D721Med (cell line): ENCODE results near the gene DTD2.
"Not testable (repeated sequence)": the region's sequence is repeated elsewhere in the genome, so short reads cannot be mapped to it uniquely, and the experiment has no call there.

Source experiments
- DNase-seq: peaks from one replicate; pipeline ENCODE4 v3.0.0; 2011; ENCODE audit warnings: low spot score; ENCODE audit not compliant: insufficient read length
- FAIRE-seq: peaks from 2 replicates; lab custom pipeline; 2011; peaks lifted over from hg19 to GRCh38; lab: Jason Lieb, UNC
- TF ChIP-seq, protein P1 (sequence below): IDR thresholded peaks from 2 replicates; pipeline ENCODE4 v1.5.1; 2012; ENCODE audit warnings: mild to moderate bottlenecking, control low read depth; ENCODE audit not compliant: insufficient read depth; ENCODE audit errors: missing control alignments

DTD2 gene

DNA sequence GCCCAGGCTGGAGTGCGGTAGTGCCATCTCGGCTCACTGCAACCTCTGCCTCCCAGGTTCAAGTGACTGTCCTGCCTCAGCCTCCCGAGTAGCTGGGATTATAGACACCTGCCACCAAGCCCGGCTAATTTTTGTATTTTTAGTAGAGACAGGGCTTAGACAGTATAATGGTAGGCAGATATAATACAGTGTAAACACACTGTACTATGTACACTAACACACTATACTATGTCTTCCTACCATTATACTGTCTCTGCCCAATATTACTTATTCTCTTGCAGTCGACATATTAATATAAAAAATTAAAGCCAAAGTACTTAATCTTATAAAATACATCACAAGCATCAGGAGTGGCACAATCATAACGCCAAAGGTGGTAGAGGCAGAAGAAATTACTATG, 15.0 kb downstream of the DTD2 start:
- DNase-seq (no peak), FAIRE-seq (no peak)
- TF ChIP-seq, protein P1, sequence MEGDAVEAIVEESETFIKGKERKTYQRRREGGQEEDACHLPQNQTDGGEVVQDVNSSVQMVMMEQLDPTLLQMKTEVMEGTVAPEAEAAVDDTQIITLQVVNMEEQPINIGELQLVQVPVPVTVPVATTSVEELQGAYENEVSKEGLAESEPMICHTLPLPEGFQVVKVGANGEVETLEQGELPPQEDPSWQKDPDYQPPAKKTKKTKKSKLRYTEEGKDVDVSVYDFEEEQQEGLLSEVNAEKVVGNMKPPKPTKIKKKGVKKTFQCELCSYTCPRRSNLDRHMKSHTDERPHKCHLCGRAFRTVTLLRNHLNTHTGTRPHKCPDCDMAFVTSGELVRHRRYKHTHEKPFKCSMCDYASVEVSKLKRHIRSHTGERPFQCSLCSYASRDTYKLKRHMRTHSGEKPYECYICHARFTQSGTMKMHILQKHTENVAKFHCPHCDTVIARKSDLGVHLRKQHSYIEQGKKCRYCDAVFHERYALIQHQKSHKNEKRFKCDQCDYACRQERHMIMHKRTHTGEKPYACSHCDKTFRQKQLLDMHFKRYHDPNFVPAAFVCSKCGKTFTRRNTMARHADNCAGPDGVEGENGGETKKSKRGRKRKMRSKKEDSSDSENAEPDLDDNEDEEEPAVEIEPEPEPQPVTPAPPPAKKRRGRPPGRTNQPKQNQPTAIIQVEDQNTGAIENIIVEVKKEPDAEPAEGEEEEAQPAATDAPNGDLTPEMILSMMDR = no peak

DNA sequence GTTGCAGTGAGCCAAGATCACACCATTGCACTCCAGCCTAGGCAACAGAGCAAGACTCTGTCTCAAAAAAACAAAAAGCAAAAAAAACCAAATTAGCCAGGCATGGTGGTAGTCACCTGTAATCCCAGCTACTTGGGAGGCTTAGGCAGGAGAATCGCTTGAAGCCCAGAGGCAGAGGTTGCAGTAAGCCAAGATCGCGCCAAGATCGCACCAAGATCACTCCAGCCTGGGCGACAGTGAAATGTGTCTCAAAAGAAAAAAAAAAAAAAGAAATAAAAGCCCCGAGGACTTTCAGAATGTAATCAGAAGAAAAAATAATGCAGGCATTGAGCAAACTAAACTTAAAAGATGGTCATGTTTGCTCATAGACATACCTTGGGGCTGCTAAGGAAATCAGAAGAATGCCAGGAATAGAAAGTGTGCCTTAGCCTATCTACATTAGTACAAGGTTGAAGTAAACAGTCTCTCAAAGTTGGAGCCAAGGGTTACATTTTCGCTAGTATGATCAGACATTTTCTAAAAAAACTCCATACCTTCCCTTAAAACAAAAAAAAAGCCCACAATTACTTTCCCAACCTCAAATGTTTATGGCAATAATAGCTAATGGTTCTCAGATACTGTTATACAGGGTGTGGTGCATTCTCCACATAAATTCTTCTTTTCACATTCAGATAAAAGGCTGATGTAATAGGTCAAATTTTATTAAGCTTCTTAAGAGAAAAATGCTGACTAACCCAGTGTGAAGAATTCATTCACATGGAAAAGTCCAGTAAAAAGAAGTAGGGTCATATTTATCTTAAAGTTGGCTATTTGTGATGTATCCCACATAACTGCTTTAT, 15.8 kb downstream of the DTD2 start:
- no peak for FAIRE-seq
- TF ChIP-seq, protein P1 = no peak
- no peak for DNase-seq

DNA sequence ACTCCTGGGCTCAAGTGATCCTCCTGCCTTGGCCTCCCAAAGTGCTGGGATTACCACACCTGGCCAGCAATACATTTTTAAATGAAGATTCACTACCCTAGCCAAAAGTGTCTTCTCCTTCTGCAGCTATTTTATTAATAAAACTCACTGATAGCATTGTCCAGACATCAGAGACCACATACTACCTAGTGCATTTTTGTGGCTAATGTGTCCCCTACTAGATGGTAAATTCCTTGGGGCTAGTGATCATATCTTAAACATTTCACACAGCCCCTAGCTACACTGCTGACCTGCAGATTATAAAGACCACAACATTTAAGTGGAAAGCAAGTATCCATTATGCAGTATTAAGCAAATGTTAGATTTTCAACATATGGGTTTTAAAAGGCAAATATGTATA, 17.0 kb downstream of the DTD2 start:
- no peak for FAIRE-seq
- TF ChIP-seq, protein P1 = no peak
- DNase-seq = no peak

DNA sequence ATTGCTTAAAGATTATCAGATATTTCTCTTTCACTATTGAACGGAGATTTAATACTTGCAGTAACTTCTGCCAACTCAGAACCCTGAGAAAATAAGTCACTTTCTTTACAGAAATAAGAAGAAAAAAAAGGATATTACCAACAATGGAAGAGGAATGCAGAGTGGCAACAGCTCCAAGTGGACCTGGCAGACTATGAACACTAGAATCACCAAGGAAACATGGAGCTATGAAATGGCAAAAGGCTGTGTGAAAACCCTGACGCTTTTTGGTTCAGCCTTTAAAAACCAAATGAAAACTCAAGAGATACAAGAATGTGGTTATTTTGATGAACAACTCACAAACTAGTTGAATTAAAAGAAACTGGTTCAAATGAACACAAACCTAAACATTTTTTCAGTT, 17.7 kb downstream of the DTD2 start:
- TF ChIP-seq, protein P1 = no peak
- no peak for FAIRE-seq
- no peak for DNase-seq

DNA sequence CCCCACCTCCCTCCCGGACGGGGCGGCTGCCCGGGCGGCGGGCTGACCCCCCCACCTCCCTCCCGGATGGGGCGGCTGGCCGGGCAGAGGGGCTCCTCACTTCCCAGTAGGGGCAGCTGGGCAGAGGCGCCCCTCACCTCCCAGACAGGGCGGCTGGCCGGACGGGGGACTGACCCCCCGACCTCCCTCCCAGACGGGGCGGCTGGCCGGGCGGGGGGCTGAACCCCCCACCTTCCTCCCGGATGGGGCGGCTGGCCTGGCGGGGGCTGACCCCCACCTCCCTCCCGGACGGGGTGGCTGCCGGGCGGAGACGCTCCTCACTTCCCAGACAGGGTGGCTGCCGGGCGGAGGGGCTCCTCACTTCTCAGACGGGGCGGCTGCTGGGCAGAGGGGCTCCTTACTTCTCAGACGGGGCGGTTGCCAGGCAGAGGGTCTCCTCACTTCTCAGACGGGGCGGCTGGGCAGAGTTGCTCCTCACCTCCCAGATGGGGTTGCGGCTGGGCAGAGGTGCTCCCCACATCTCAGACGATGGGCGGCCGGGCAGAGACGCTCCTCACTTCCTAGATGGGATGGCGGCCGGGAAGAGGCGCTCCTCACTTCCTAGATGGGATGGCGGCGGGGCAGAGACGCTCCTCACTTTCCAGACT, 20.1 kb downstream of the DTD2 start:
- not testable (repeated sequence) for FAIRE-seq, DNase-seq

DNA sequence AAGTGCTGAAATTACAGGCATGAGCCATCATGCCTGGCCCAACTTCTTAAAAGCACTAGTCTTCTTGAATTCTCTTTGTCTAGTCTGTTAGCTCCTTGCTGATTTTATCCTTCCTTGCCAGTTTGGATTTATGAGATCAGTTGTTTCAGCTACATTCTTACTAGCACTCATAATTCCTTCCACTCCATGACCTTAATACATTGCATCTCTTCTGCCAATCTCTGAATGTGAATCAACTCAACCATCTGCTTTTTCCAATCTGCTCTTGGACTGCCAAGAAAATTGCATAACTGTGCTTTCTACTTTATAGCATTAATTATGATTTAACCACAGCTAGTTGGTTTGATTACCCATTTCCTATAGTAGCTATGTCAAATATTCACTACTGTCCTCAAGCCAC, 22.0 kb downstream of the DTD2 start:
- FAIRE-seq (no peak), DNase-seq (no peak)
- TF ChIP-seq, protein P1 = no peak

DNA sequence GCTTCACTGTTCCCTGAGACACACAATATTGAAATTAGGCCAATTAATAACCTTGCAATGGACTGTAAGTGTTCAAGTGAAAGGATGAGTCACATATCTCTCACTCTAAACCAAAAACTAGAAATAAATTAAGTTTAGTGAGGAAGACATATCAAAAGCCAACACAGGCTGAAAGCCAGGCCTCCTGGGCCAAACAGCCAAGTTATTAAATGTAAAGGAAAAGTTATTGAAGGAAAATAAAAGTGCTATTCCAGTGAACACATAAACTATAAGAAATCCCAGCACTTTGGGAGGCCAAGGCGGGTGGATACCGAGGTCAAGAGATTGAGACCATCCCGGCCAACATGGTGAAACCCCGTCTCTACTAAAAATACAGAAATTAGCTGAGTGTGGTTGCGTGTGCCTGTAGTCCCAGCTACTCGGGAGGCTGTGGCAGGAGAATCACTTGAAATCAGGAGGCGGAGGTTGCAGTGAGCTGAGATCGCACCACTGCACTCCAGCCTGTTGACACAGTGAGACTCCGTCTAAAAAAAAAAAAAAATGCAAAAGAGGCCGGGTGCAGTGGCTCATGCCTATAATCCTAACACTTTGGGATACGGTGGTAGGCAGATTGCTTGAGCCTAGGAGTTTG, 26.6 kb downstream of the DTD2 start:
- FAIRE-seq (no peak), DNase-seq (no peak)
- TF ChIP-seq, protein P1 = no peak
